ENCODE data around the gene ATP6V1B1. TPM values are rescaled to one million over a fixed set of nuclear protein-coding genes. Genes with fewer than 3 reads are reported as not detected.

The ATP6V1B1 gene
- total and polyA plus RNA-seq, 9 of the 15 experiments (the other 6 are each of a cell fraction or from before 2014, with no cell fraction given): not detected

- 0 out of 2 replicates have a peak, but pooled peaks cover 3% of the 10 kb centered on the region for H4K20me1 ChIP-seq (replicated peaks; ENCODE audit: control insufficient read depth, insufficient read depth, low read length)
- FAIRE-seq (no peak), DNase-seq (ENCODE audit: extremely low read depth in 1 of 4, low spot score in 3 of 4) (no peak), ATAC-seq (no peak)
- H3K9me1 ChIP-seq (ENCODE audit: control insufficient read depth, insufficient read depth, low read length): no peaks in the 10 kb centered on the region
- H3K79me2 ChIP-seq (ENCODE audit: control insufficient read depth, insufficient read depth, low read length): no peaks in the 10 kb centered on the region
- no peak overlapping the region for H3K27ac ChIP-seq (ENCODE audit: extremely low read depth, low read depth, low read length)
- H3K4me2 ChIP-seq (ENCODE audit: insufficient read depth, low read length): no peak overlapping the region
- no peak overlapping the region for H3K9ac ChIP-seq (ENCODE audit: insufficient read depth in 1 of 2, low read depth in 2 of 2, low read length in 2 of 2)
- no peaks in the 10 kb centered on the region; the same call in 1 of the 2 replicates for H3K9me3 ChIP-seq (replicated peaks; ENCODE audit: control insufficient read depth, insufficient read depth, low read depth, low read length)
- H3K4me1 ChIP-seq (replicated peaks in 1 of 2; ENCODE audit: control insufficient read depth in 2 of 2, insufficient read depth in 2 of 2, low read length in 2 of 2): peaks cover 0 to 12% of the 10 kb centered on the region in 2 experiments; a peak in 2 of 5 replicates
- H2AFZ ChIP-seq (ENCODE audit: low read depth, low read length): no peak overlapping the region
- no peak overlapping the region for H3K4me3 ChIP-seq
- in situ Hi-C loops (cut with MboI): no loop called here
- TF ChIP-seq SETDB1 (IDR thresholded peaks at IDR 0.05; ENCODE audit: low read length): no peak
- TF ChIP-seq L3MBTL2 (IDR thresholded peaks at IDR 0.05): no peak
- 0 out of 2 replicates have a peak, but pooled peaks have one; percentile 1 for TF ChIP-seq PHF8 (IDR thresholded peaks at IDR 0.05; ENCODE audit: borderline replicate concordance, low read length)
- no peak for TF ChIP-seq KDM5B (IDR thresholded peaks at IDR 0.05; ENCODE audit: insufficient replicate concordance, low read depth, low read length)
- intact Hi-C loops (cut with micrococcal nuclease): no loop called here
- 67% methylated on average over 3 of the region's 3 CpGs for WGBS (ENCODE audit: insufficient coverage, low coverage, missing lambda C conversion rate)
- POLR2A ChIA-PET: no interaction called here
- BruUV-seq (replicated peaks): no TSS peak
- CTCF ChIA-PET (ENCODE audit: low intra/inter-chr PET ratio): no interaction called here
- H3K27me3 ChIP-seq (ENCODE audit: control insufficient read depth in 2 of 2, insufficient read depth in 2 of 2, low read length in 2 of 2): no peaks in the 10 kb centered on the region
- H3K36me3 ChIP-seq (ENCODE audit: control insufficient read depth, insufficient read depth, low read length): peaks cover 26% of the 10 kb centered on the region
These were observed 47.3 kb downstream of the ATP6V1B1 start for GRCh38 chr2:70982971-70983370.

- no peaks in the 10 kb centered on the region for H3K79me2 ChIP-seq (ENCODE audit: control insufficient read depth, insufficient read depth, low read length)
- 0 out of 2 replicates have a peak, but pooled peaks cover 3% of the 10 kb centered on the region for H4K20me1 ChIP-seq (replicated peaks; ENCODE audit: control insufficient read depth, insufficient read depth, low read length)
- POLR2A ChIA-PET: interaction anchor here (0.6 kb wide), 1 partner anchor 98 kb away, joined by 3 read pairs; no protein-coding TSS in a partner anchor
- ATAC-seq: no peak
- in situ Hi-C loops (cut with MboI): no loop called here
- H3K4me3 ChIP-seq: no peak overlapping the region
- no TSS peak for BruUV-seq (replicated peaks)
- peaks cover 0 to 6% of the 10 kb centered on the region in 2 experiments; a peak in 2 of 5 replicates for H3K4me1 ChIP-seq (replicated peaks in 1 of 2; ENCODE audit: control insufficient read depth in 2 of 2, insufficient read depth in 2 of 2, low read length in 2 of 2)
- FAIRE-seq: no peak
- H3K9me3 ChIP-seq (replicated peaks; ENCODE audit: control insufficient read depth, insufficient read depth, low read depth, low read length): no peaks in the 10 kb centered on the region; the same call in 1 of the 2 replicates
- H3K9ac ChIP-seq (ENCODE audit: insufficient read depth in 1 of 2, low read depth in 2 of 2, low read length in 2 of 2): no peak overlapping the region
- CTCF ChIA-PET (ENCODE audit: low intra/inter-chr PET ratio): no interaction called here
- no peak for DNase-seq (ENCODE audit: extremely low read depth in 1 of 4, low spot score in 3 of 4)
- H2AFZ ChIP-seq (ENCODE audit: low read depth, low read length): no peak overlapping the region
- peaks cover 33% of the 10 kb centered on the region for H3K36me3 ChIP-seq (ENCODE audit: control insufficient read depth, insufficient read depth, low read length)
- no peaks in the 10 kb centered on the region for H3K9me1 ChIP-seq (ENCODE audit: control insufficient read depth, insufficient read depth, low read length)
- no peak overlapping the region for H3K27ac ChIP-seq (ENCODE audit: extremely low read depth, low read depth, low read length)
- H3K4me2 ChIP-seq (ENCODE audit: insufficient read depth, low read length): no peak overlapping the region
- 52% methylated on average over 8 of the region's 8 CpGs for WGBS (ENCODE audit: insufficient coverage, low coverage, missing lambda C conversion rate)
- intact Hi-C loops (cut with micrococcal nuclease): no loop called here
- no peaks in the 10 kb centered on the region for H3K27me3 ChIP-seq (ENCODE audit: control insufficient read depth in 2 of 2, insufficient read depth in 2 of 2, low read length in 2 of 2)
- TF ChIP-seq ZNF12 (CRISPR knock-in tag; IDR thresholded peaks at IDR 0.05) (no peak), RBM22 (IDR thresholded peaks at IDR 0.05; ENCODE audit: low read depth, low read length, poor library complexity, severe bottlenecking) (no peak), ATF4 (CRISPR knock-in tag; IDR thresholded peaks at IDR 0.05) (no peak), BCLAF1 (IDR thresholded peaks at IDR 0.05; ENCODE audit: borderline replicate concordance in 1 of 2, control insufficient read depth in 1 of 2, low read depth in 2 of 2, low read length in 1 of 2) (no peak), PHF8 (IDR thresholded peaks at IDR 0.05; ENCODE audit: borderline replicate concordance, low read length) (0 out of 2 replicates have a peak, but pooled peaks have one; percentile 6)
These were observed 48.0 kb downstream of the ATP6V1B1 start for GRCh38 chr2:70983506-70984227.
